ENCODE results near the gene CXCL12. TPM values are rescaled to one million over a fixed set of nuclear protein-coding genes. Genes with fewer than 3 reads are reported as not detected.

CXCL12 gene
- total RNA-seq, 1 donor from 2014 or later: 23.7 TPM

DNA sequence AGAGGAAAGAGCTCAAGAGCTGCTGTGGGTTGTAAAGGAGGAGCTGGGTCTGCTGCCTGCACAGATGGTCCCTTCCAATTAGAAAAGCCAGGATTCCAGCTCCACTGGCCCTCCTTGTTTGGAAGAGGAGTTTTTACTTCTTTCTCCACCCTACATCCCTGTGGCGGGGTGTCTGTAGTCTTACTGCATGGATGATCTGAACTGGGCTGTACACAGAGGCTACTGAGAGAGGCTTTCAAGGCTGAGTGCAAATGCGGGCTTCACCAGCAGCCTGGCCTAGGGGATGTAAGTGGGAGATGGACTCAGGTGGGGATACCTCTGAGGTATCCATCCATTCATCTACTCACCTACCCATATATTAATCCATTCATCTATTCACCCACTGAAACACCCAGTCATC is 7.1 kb upstream of the CXCL12 start:
- Histone ChIP-seq H3K4me1 (ENCODE audit: insufficient read depth, low read length) (no peaks in the 10 kb centered on the region), H3K27ac (ENCODE audit: low read depth, low read length) (no peak overlapping the region), H3K36me3 (ENCODE audit: insufficient read depth, low read length) (no peaks in the 10 kb centered on the region), H3K79me2 (ENCODE audit: insufficient read depth, low read length) (no peaks in the 10 kb centered on the region), H3K4me3 (ENCODE audit: insufficient read depth, low read depth, low read length) (no peak overlapping the region), H3K4me2 (ENCODE audit: low read length) (no peak overlapping the region), H3K27me3 (ENCODE audit: insufficient read depth, low read length) (no peaks in the 10 kb centered on the region), H2AFZ (ENCODE audit: low read depth, low read length) (no peak overlapping the region), H4K20me1 (ENCODE audit: insufficient read depth, low read length) (no peaks in the 10 kb centered on the region), H3K9me3 (ENCODE audit: insufficient read depth, low read depth, low read length) (no peaks in the 10 kb centered on the region), H3K9ac (ENCODE audit: low read length) (no peak overlapping the region)
- H3K9me3 Mint-ChIP-seq (ENCODE audit: unreplicated experiment): no peaks in the 10 kb centered on the region
- DNase-seq (ENCODE audit: low read depth) (no peak), FAIRE-seq (no peak)
- H3K4me3 Mint-ChIP-seq (ENCODE audit: unreplicated experiment): no peak overlapping the region
- H3K36me3 Mint-ChIP-seq (ENCODE audit: low read depth, unreplicated experiment): no peaks in the 10 kb centered on the region
- no peak overlapping the region for H3K27ac Mint-ChIP-seq (ENCODE audit: unreplicated experiment)
- no peaks in the 10 kb centered on the region for H3K4me1 Mint-ChIP-seq (ENCODE audit: low read depth, unreplicated experiment)
- no peak for TF ChIP-seq EZH2 (IDR thresholded peaks at IDR 0.05; ENCODE audit: insufficient read depth, low read length)
- TF ChIP-seq CTCF (IDR thresholded peaks at IDR 0.05; ENCODE audit: insufficient read depth, low read depth, low read length): no peak
- peaks cover 43% of the 10 kb centered on the region for H3K27me3 Mint-ChIP-seq (ENCODE audit: low read depth, unreplicated experiment)

DNA sequence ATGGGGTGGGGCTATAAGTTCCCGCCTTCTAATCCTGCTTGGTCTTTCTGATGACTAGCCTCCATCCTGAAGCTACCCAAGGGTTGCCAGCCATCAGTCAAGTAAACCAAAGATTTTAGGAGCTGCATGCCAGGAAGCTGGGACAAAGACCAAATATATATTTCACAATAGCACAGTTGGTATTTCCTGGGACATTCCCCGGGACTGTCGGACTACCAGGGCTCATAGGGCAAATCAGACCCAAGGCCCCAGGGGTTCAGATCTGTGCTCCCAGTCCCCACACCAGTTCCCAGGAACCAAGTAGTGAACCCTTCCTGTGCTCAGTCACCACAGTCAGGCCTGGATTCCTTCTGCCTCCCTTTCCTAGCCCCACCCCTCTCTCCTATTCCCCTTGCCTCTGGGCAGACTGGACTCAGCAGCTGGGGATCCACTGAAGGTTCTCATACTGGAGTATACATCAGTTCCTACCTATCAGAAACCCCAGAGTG is 5.7 kb upstream of the CXCL12 start:
- no peak for TF ChIP-seq CTCF (IDR thresholded peaks at IDR 0.05; ENCODE audit: insufficient read depth, low read depth, low read length)
- no peak for TF ChIP-seq EZH2 (IDR thresholded peaks at IDR 0.05; ENCODE audit: insufficient read depth, low read length)
- Histone ChIP-seq H2AFZ (ENCODE audit: low read depth, low read length) (no peak overlapping the region), H3K27me3 (ENCODE audit: insufficient read depth, low read length) (peaks cover 3% of the 10 kb centered on the region), H3K79me2 (ENCODE audit: insufficient read depth, low read length) (no peaks in the 10 kb centered on the region), H3K36me3 (ENCODE audit: insufficient read depth, low read length) (no peaks in the 10 kb centered on the region), H3K4me3 (ENCODE audit: insufficient read depth, low read depth, low read length) (no peak overlapping the region), H3K4me2 (ENCODE audit: low read length) (no peak overlapping the region), H3K9ac (ENCODE audit: low read length) (no peak overlapping the region), H4K20me1 (ENCODE audit: insufficient read depth, low read length) (no peaks in the 10 kb centered on the region), H3K27ac (ENCODE audit: low read depth, low read length) (no peak overlapping the region), H3K9me3 (ENCODE audit: insufficient read depth, low read depth, low read length) (no peaks in the 10 kb centered on the region), H3K4me1 (ENCODE audit: insufficient read depth, low read length) (peaks cover 5% of the 10 kb centered on the region)
- H3K27ac Mint-ChIP-seq (ENCODE audit: unreplicated experiment): no peak overlapping the region
- FAIRE-seq (no peak), DNase-seq (ENCODE audit: low read depth) (no peak)
- H3K27me3 Mint-ChIP-seq (ENCODE audit: low read depth, unreplicated experiment): peaks cover 35% of the 10 kb centered on the region
- no peaks in the 10 kb centered on the region for H3K4me1 Mint-ChIP-seq (ENCODE audit: low read depth, unreplicated experiment)
- no peaks in the 10 kb centered on the region for H3K9me3 Mint-ChIP-seq (ENCODE audit: unreplicated experiment)
- H3K4me3 Mint-ChIP-seq (ENCODE audit: unreplicated experiment): no peak overlapping the region
- H3K36me3 Mint-ChIP-seq (ENCODE audit: low read depth, unreplicated experiment): no peaks in the 10 kb centered on the region

GRCh38 chr10:44389556-44389955 is 4.7 kb upstream of the CXCL12 start:
- Mint-ChIP-seq H3K9me3 (ENCODE audit: unreplicated experiment) (no peaks in the 10 kb centered on the region), H3K27me3 (ENCODE audit: low read depth, unreplicated experiment) (peaks cover 33% of the 10 kb centered on the region), H3K4me3 (ENCODE audit: unreplicated experiment) (no peak overlapping the region), H3K4me1 (ENCODE audit: low read depth, unreplicated experiment) (no peaks in the 10 kb centered on the region), H3K27ac (ENCODE audit: unreplicated experiment) (no peak overlapping the region), H3K36me3 (ENCODE audit: low read depth, unreplicated experiment) (no peaks in the 10 kb centered on the region)
- no peaks in the 10 kb centered on the region for H4K20me1 ChIP-seq (ENCODE audit: insufficient read depth, low read length)
- DNase-seq (ENCODE audit: low read depth) (no peak), FAIRE-seq (no peak)
- peaks cover 11% of the 10 kb centered on the region for H3K4me1 ChIP-seq (ENCODE audit: insufficient read depth, low read length)
- H3K9ac ChIP-seq (ENCODE audit: low read length): no peak overlapping the region
- TF ChIP-seq CTCF (IDR thresholded peaks at IDR 0.05; ENCODE audit: insufficient read depth, low read depth, low read length) (no peak), EZH2 (IDR thresholded peaks at IDR 0.05; ENCODE audit: insufficient read depth, low read length) (no peak)
- H3K4me3 ChIP-seq (ENCODE audit: insufficient read depth, low read depth, low read length): no peak overlapping the region
- no peak overlapping the region for H3K27ac ChIP-seq (ENCODE audit: low read depth, low read length)
- no peaks in the 10 kb centered on the region for H3K9me3 ChIP-seq (ENCODE audit: insufficient read depth, low read depth, low read length)
- no peaks in the 10 kb centered on the region for H3K36me3 ChIP-seq (ENCODE audit: insufficient read depth, low read length)
- peaks cover 2% of the 10 kb centered on the region for H3K79me2 ChIP-seq (ENCODE audit: insufficient read depth, low read length)
- no peak overlapping the region for H2AFZ ChIP-seq (ENCODE audit: low read depth, low read length)
- no peak overlapping the region for H3K4me2 ChIP-seq (ENCODE audit: low read length)
- peaks cover 4% of the 10 kb centered on the region for H3K27me3 ChIP-seq (ENCODE audit: insufficient read depth, low read length)
